ENCODE measurements around the gene TMEM259.

DNA sequence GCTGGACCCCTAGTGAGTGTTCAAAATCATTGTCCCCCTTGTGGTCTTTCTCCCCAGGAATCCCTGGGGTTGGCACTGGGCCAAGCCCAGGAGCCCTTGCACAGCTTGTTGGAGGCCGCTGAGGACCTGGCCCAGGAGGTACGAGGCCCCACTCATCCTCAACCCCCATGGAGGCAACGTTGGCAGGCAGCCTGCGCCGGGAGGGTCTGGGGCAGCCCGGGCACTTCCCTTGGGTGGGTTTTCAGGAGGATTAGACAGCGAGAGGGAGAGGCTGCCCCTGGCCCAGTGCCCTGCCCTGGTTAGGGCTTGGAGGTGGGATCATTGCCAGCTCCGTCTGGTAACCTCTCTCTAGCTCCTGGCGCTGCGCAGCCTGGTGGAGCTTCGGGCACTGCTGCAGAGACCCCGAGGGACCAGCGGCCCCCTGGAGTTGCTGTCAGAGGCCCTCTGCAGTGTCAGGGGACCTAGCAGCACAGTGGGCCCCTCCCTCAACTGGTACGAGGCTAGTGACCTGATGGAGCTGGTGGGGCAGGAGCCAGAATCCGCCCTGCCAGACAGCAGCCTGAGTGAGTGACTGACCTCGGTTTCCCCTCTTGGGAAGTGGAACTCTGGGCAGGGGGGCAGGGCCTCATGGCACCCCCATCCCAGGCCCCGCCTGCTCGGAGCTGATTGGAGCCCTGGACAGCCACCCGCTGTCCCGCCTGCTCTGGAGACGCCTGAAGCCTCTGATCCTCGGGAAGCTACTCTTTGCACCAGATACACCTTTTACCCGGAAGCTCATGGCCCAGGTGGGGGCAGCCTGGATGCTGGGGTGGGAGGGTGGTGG, 22.0 kb upstream of the TMEM259 start:
- TF ChIP-seq, protein P1, sequence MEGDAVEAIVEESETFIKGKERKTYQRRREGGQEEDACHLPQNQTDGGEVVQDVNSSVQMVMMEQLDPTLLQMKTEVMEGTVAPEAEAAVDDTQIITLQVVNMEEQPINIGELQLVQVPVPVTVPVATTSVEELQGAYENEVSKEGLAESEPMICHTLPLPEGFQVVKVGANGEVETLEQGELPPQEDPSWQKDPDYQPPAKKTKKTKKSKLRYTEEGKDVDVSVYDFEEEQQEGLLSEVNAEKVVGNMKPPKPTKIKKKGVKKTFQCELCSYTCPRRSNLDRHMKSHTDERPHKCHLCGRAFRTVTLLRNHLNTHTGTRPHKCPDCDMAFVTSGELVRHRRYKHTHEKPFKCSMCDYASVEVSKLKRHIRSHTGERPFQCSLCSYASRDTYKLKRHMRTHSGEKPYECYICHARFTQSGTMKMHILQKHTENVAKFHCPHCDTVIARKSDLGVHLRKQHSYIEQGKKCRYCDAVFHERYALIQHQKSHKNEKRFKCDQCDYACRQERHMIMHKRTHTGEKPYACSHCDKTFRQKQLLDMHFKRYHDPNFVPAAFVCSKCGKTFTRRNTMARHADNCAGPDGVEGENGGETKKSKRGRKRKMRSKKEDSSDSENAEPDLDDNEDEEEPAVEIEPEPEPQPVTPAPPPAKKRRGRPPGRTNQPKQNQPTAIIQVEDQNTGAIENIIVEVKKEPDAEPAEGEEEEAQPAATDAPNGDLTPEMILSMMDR (IDR thresholded peaks at IDR 0.05): no peak
- TF ChIP-seq EZH2 (IDR thresholded peaks at IDR 0.05; ENCODE audit: borderline replicate concordance, insufficient read depth, low read depth, low read length, poor library complexity, severe bottlenecking): no peak
